ENCODE results near the gene SUCO. TPM values are rescaled to one million over a fixed set of nuclear protein-coding genes. Genes with fewer than 3 reads are reported as not detected.
"Not testable (repeated sequence)": the region's sequence is repeated elsewhere in the genome, so short reads cannot be mapped to it uniquely, and the experiment has no call there.

SUCO gene
- total RNA-seq, 1 donor from 2014 or later = 37.4 TPM

- no peak for DNase-seq (ENCODE audit: low read depth)
- Histone ChIP-seq H3K36me3 (ENCODE audit: control insufficient read depth, insufficient read depth, low read length) (no peaks in the 10 kb centered on the region), H3K4me3 (ENCODE audit: low read depth, low read length) (no peak overlapping the region), H3K27me3 (ENCODE audit: control insufficient read depth, insufficient read depth, low read length) (no peaks in the 10 kb centered on the region)
- TF ChIP-seq CTCF (IDR thresholded peaks at IDR 0.05; ENCODE audit: insufficient read depth, low read length, poor library complexity, severe bottlenecking) = no peak
Observed at GRCh38 chr1:172487550-172487949, 45.4 kb upstream of the SUCO start.

- H3K4me3 ChIP-seq (ENCODE audit: low read depth, low read length) = no peak overlapping the region
- no peaks in the 10 kb centered on the region for H3K36me3 ChIP-seq (ENCODE audit: control insufficient read depth, insufficient read depth, low read length)
- H3K27me3 ChIP-seq (ENCODE audit: control insufficient read depth, insufficient read depth, low read length) = no peaks in the 10 kb centered on the region
- no peak for DNase-seq (ENCODE audit: low read depth)
- TF ChIP-seq CTCF (IDR thresholded peaks at IDR 0.05; ENCODE audit: insufficient read depth, low read length, poor library complexity, severe bottlenecking) = no peak
Observed at GRCh38 chr1:172488393-172488792, 44.6 kb upstream of the SUCO start.

DNA sequence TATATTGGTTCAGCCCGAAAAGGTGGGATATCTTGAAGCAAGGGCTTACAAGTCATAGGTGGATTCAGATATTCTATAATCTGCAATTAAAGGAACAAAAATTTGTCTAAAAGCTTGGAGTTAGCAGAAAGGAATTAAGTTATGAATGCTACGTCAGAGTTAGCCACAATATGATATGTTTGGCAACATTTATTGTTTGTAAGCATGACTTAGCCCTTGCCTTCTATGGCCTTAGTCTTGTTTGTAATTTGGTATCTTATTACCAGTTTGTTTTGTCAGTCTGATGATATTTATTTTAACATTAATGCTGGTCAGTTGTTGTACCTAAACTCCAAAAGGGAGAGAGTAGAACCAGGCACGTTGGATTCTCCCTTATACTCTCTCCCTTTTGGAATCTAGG, 43.1 kb upstream of the SUCO start:
- no peak for DNase-seq (ENCODE audit: low read depth)
- Histone ChIP-seq H3K36me3 (ENCODE audit: control insufficient read depth, insufficient read depth, low read length) (no peaks in the 10 kb centered on the region), H3K27me3 (ENCODE audit: control insufficient read depth, insufficient read depth, low read length) (no peaks in the 10 kb centered on the region), H3K4me3 (ENCODE audit: low read depth, low read length) (no peak overlapping the region)
- TF ChIP-seq CTCF (IDR thresholded peaks at IDR 0.05; ENCODE audit: insufficient read depth, low read length, poor library complexity, severe bottlenecking) = no peak

GRCh38 chr1:172492421-172492820, 40.5 kb upstream of the SUCO start:
- no peaks in the 10 kb centered on the region for H3K27me3 ChIP-seq (ENCODE audit: control insufficient read depth, insufficient read depth, low read length)
- TF ChIP-seq CTCF (IDR thresholded peaks at IDR 0.05; ENCODE audit: insufficient read depth, low read length, poor library complexity, severe bottlenecking) = no peak
- H3K4me3 ChIP-seq (ENCODE audit: low read depth, low read length) = no peak overlapping the region
- DNase-seq (ENCODE audit: low read depth) = no peak
- H3K36me3 ChIP-seq (ENCODE audit: control insufficient read depth, insufficient read depth, low read length) = no peaks in the 10 kb centered on the region

DNA sequence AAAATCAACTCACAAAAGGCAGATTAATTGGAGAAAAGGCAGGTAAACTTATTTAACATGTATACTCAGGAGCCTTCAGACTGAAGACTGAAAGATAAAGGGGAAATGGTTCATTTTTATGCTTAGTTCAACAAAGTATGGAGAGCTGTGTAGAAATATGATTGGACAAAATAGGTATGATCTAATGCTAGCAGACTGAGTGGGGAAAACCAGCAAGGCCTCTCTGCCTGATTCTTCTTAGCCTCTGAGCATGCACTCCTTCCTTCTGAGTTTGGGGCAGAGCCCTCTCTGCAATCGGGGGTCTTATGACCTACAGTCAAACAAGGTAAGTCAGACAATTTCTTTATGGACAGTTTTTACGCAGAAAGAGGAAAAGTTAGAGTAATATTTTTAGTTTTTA, 38.8 kb upstream of the SUCO start:
- Histone ChIP-seq H3K36me3 (ENCODE audit: control insufficient read depth, insufficient read depth, low read length) (no peaks in the 10 kb centered on the region), H3K27me3 (ENCODE audit: control insufficient read depth, insufficient read depth, low read length) (no peaks in the 10 kb centered on the region), H3K4me3 (ENCODE audit: low read depth, low read length) (no peak overlapping the region)
- DNase-seq (ENCODE audit: low read depth) = no peak
- no peak for TF ChIP-seq CTCF (IDR thresholded peaks at IDR 0.05; ENCODE audit: insufficient read depth, low read length, poor library complexity, severe bottlenecking)

DNA sequence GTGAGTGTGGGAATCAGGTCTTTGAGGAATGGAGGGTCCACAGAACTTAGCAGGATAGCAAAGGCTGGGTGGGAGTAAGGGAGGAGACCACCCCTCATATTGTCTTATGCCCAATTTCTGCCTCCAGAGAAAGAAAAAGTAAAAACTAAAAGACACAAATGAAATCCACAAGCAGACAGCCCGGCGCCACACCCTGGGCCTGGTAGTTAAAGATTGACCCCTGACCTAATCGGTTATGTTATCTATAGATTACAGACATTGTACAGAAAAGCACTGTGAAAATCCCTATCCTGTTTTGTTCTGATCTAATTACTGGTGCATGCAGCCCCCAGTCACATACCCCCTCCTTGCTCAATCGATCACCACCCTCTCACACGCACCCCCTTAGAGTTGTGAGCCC, 36.8 kb upstream of the SUCO start:
- not testable (repeated sequence) for H3K27me3 ChIP-seq (ENCODE audit: control insufficient read depth, insufficient read depth, low read length); DNase-seq (ENCODE audit: low read depth); H3K4me3 ChIP-seq (ENCODE audit: low read depth, low read length); H3K36me3 ChIP-seq (ENCODE audit: control insufficient read depth, insufficient read depth, low read length)
